HG02678 (cell line): ENCODE data around the gene EXOC8.
"Not testable (repeated sequence)": the region's sequence is repeated elsewhere in the genome, so short reads cannot be mapped to it uniquely, and the experiment has no call there.

Experiments
- ATAC-seq: cut with Tn5 transposase; IDR thresholded peaks from one replicate; pipeline ENCODE4 v1.9.1; 2021; ENCODE audit warnings: mild to moderate bottlenecking, moderate library complexity; ENCODE audit not compliant: unreplicated experiment

Gene EXOC8

DNA sequence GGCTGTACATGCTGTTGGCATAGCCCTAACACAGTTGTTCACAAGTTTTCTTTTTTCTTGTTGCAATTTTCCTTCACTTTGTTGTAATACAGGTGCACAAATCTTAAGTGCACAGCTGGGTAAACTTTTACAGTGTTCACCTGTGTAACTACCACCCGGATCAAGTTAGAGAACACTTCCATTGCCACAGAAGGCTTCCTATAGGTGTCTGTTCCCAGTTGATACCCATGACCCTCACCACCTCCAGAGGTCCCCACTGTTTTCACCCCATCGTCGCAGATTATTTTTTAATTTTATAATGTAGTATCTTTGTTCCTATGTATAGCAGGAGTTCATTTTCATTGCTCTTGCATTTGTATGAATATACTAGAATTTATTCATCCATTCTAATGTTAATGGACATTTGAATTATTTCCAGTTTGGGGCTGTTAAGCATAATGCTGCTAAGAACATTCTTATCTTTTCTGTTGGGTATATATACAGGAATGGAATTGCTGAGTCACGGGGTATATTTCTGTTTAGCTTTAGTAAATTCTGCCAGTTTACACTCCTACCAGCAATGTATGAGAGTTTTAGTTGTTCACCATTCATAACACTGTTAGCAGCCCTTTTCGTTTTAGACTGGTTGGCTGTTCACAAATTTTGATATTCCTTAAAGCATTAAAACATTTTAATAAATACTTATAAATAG is 16.8 kb upstream of the EXOC8 start:
- ATAC-seq: no peak

DNA sequence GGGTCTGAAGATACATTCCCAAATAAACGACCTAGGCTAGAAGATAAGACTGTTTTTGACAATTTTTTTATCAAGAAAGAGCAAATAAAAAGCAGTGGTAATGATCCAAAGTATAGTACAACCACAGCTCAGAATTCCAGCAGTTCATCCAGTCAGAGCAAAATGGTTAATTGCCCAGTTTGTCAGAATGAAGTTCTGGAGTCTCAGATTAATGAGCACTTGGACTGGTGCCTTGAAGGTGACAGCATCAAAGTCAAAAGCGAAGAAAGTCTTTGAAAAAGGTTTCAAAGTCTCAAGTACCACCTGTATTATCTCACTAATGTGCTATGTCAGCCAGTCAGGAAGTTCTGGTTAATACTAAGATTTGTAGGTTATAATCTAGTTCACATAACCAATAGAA is 15.4 kb upstream of the EXOC8 start:
- no peak for ATAC-seq

DNA sequence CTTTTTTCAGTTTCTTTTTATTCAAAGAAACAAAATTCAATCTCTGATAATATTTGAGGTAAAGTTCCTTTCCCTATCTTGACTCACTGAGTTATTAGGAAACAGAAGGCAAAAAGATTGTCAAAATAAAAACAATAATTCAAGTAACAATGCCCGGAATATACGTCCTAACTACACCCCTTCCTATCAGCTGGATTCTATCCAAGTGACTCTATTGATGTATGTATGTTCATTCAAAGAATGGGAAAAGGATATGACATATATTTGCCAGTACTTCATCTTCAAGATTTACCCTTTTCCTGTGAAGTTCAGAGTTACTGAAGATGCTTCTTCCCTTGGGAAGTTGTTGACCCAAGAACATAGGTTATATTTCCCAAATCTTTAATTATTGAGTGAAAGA is 14.2 kb upstream of the EXOC8 start:
- no peak for ATAC-seq

DNA sequence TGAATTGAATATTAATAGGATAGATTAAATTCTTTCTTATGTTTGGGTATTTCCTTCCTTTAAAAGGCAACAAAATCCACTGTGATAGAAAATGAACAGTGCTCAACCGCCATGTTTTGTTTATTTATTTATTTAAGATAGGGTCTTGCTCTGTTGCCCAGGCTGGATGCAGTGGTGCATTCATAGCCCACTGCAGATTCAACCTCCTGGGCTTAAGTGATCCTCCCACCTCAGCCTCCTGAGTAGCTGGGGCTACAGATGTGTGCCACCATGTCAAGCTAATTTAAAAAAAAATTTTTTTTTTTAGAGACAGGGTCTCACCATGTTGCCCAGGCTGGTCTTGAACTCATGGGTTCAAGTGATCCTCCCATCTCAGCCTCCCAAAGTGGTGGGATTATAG is 11.2 kb upstream of the EXOC8 start:
- ATAC-seq: not testable (repeated sequence)

DNA sequence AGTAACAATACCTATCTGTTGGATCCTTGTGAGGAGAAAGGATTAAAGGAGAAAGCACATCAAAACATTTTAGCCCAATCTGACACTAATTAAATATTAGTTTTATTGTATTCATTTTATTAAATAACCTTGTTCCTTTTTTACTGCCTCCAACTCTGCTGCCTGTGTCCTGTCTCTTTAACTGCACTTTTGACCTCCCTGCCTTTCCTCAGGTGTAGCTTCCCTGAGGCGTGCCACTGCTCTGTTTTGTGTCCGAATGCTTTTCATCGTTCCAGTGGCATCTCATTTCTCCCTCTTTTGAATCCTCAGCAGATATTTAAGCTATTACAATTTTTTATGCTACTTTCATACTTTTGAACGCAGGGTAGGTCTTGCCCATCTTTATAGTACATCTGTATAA is 10.8 kb upstream of the EXOC8 start:
- ATAC-seq: no peak

DNA sequence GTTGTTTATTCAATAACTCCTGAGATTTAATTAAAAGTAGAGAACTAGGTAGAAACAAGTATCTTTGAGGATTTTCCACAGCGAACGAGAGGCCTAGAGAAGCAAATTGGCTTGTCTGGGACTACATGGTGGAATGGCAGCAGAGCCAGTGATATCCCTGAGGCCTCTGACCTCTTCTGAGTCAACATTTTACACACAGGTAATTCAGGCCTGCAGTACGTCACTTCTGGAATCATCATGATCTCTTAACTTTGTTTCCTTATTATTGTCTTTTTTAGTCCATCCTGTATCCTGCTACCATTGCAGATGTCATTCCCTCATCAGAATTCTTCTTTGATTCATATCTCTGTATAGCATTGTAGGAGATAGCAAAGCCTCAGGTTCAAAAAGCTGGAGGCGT is 10.3 kb upstream of the EXOC8 start:
- no peak for ATAC-seq

DNA sequence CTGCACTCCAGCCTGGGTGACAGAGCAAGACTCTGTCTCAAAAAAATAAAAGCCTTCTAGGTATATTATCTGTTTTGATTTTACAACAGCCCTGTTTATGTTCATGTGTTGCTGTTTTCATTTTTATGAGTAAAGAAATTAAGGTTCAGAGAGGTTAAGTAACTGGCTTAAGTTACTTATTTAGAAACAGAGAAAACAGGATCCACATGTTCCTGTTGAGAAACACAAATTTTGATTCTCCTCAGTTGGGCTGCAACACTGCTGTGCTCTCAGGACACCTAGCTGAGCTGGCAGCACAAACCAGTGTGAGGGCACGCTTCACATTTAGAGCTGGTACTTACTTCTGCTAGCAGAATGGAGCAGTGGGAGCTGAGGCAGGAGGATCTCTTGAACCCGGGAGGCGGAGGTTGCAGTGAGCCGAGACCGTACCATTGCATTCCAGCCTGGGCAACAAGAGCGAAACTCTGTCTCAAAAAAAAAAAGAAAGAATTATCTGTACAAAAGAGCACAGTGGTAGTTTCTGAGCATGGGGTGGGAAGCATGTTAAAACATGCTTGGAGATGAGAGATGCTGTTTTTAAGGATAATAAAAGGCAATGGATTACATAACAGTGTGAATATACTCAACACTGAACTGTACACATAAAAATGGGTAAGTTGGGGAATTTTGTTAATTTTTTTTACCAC is 2.8 kb upstream of the EXOC8 start:
- no peak for ATAC-seq

DNA sequence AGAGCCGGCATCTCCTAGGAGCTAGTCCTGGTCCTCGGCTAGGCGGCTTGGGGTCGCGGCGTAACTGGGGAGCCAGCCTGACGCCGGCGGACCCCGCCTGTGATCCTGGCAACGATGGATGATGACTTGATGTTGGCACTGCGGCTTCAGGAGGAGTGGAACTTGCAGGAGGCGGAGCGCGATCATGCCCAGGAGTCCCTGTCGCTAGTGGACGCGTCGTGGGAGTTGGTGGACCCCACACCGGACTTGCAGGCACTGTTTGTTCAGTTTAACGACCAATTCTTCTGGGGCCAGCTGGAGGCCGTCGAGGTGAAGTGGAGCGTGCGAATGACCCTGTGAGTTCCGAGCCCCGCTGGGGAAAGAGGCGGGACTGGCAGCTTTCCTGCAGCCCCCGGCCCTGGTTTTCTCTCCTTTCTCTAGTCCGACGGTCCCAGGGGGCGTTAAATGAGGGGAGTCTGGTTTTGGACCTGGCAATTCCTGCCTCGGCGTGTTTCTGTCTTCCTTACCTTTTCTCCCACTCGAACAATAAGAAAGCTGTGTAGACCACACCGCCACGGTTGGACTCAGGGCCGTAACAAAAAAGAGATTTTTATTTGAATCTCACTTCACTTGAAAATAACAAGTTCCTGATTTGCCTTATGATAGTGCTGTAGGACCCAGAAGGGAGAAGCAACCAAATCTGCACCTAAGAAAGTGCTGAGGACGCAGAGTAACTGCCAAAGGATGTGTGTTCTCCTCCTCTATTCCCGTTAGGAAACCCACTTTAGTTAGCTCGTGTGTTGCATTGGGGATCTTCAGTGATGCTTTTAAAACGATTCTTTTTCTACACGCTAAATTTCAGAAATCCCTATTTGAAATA is 847 bp upstream of the EXOC8 start, which contains the start of gene SPRTN:
Gene SPRTN (plus strand): TSS at position 24 of the 859 bp plus-strand sequence. CDS start 91 bp downstream, at position 115.
- ATAC-seq: peak; percentile 11

DNA sequence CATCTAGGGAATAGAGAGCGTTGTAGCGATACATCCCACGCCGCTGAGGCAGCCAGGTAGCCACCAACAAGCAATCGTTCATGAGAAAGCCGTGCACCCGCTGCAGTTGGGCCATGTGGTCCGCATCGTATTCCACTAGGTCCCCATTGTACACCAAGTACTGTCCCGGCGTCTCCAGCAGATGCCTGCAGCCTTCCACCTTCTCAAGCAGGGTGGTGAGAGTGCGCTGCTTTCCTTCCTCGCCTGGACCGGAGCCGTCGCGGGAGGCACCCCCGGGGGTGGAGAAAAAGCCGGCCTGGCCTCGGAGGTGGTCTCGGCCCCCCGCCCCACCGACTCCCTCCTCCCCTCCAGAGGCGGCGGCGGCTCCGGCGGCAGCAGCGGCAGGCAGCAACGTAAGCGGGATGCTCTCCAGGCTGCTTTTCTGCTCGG is 595 bp downstream of the EXOC8 start:
- ATAC-seq: peak; percentile 8

DNA sequence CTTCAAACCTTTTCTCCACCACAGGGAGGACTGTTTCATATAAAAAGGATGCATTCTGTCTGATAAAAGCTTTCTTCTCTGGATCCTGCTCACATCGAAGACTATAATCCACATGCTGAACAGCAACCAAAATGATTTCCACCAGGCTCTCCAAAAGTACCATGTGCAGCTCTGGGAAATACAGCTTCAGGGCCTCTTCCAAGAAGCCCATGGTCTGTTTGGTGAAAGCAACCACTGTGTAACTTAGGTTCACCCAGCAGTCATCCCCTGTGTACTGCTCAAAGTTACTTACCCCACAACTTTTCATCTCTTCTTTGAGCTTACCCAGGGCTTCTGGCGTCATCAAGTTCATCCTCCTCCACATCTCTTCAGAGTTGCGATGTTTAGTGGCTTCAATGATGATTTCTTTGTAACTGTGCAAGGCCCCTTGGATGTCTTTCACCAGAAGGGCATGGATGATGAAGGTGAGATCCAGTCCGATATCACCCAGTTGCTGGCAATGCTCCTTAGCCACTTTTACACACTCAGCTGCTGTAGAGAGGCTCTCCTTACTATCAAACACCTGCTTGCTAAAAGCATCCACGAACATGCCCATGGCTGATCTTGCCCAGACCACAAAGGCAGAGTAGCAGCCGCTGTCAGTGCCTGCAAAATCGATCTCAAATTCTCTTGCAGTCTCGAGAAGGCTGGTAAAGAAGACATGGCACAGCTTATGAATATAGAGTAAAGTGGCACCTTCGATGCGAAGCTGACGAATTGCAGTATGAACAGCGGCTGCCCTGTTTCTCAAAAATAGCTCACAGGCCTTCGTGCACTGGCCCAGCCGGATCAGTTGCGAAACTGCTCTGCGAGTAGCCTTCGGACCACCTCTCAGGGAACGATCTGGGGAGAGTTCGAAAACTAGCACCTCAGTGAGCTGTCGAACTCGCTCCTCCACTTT is 1.7 kb downstream of the EXOC8 start:
- ATAC-seq: no peak

DNA sequence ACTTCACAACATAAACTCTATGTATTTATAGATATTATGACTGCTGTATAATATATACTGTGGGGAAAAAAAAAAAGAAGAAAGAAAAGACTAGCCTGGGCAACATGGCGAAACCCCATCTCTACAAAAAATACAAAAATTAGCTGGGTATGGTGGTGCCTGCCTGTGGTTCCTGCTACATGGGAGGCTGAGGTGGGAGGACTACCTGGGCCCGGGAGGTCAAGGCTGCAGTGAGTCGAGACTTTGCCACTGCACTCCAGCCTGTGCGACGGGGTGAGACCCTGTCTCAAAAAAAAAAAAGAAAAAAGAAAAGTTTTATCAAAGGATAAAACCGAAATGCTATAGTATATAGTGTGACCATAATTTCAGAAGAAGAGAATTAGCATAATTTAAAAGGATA is 2.7 kb downstream of the EXOC8 start:
- no peak for ATAC-seq

DNA sequence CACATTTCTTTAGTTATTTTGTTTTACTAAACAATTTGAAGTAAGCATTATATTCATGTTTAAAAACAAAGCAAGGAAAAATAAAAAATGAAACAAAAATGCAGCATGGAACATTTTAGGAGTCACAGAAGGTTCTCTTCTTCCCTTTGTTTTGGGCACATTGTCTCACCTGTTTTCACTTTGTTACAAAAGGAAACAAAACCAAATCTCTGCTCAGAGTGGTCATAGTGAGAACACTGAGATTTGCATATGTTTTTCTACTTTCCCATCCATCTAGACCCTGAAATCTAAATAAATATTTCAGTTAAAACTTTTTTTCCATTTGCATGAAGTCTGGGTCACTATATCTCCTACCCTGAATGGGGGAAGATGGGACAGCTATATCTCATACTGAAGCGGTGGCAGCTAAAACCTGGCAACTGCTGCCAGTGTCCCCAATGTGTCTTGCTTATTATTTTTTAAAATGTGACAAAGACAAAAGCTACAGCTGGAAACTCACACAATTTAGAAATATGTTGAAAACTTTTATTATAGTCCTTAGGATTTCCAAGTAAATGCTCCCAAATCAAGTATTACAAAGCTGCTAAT is 3.5 kb downstream of the EXOC8 start:
- peak; percentile 24 for ATAC-seq

DNA sequence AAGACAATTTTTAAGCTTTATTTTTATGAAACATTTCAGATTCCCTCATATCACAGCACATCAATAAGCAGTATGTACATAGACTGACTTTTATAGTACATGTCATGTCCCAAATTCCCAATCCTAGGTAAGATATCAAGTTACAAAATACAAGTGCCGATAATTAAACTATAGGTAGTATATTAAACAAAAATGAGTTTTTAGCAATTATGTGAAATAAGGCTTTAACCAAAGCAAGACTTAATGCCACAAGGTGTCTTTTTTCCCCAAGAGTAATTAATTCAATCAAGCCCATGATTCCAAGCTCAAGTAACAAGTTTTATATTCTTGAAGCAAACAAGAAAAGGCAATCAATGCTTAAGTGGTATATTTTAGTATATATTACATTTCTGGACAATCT is 4.9 kb downstream of the EXOC8 start:
- no peak for ATAC-seq

DNA sequence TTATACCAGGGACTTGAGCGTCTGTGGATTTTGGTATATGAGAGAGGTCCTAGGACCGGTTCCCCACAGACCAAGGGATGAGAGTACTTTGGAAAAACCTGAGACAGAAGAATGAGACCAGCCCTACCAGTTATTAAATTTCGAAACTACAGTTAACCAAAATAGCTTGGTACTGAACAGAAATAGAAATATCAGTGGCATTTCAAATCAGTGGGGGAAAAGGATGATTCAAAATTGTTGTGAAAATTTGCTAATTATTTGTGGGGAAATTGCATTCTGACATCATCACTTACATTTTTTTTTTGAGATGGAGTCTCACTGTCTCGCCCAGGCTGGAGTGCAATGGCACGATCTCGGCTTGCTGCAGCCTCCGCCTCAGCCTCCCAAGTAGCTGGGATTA is 8.2 kb downstream of the EXOC8 start:
- no peak for ATAC-seq

DNA sequence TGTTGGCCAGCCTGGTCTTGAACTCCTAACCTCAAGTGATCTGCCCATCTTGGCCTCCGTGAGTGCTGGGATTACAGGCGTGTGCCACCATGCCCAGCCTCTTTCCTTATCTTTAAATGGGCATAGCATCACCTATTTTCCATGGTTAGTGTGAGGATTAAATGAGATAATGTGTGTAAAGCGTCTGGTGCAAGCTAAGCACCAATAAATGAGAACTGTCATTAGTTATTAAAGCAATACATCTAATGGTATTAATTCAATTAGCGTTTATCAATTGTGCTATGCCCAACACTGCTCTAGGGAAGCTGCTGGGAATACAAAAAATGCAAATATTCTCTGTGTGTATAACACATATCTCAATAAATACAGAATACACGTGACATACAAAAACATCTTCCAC is 10.0 kb downstream of the EXOC8 start:
- no peak for ATAC-seq

DNA sequence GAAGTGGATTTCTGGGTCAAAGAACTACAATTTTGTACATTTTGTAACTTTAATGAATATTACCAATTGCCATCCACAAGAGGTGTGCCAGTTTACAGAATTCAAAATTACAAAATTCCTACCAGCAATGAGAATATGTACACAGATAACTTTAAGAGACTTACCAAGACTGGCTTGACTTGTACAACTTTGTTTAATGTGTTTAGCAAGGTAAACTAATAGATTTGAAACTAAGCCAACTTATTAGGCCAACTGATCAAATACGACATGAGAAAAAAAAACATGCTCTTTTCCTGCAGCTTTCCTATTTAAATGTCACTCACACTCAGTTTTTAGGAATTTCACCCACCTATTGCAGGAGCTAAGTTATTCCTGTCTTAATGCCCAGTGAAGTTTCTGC is 11.4 kb downstream of the EXOC8 start:
- no peak for ATAC-seq

DNA sequence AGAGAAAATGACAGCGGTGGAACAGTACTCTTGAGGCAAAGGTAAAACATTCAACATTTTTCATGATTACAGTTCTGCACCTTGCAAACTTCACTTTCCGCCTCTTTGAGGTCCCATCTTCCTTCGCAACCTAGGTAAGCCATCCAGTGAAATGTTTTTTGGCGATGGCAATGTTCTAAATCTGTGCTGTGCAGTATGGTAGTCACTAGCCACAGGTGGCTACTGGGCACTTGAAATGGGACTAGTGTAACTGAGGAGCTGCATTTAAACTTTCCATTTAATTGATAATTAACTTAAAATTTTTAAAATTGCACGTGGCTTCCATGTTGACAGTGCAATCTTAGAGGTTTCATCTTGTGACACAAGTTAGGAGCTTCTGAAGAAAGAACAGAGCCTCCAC is 13.0 kb downstream of the EXOC8 start:
- ATAC-seq: no peak

DNA sequence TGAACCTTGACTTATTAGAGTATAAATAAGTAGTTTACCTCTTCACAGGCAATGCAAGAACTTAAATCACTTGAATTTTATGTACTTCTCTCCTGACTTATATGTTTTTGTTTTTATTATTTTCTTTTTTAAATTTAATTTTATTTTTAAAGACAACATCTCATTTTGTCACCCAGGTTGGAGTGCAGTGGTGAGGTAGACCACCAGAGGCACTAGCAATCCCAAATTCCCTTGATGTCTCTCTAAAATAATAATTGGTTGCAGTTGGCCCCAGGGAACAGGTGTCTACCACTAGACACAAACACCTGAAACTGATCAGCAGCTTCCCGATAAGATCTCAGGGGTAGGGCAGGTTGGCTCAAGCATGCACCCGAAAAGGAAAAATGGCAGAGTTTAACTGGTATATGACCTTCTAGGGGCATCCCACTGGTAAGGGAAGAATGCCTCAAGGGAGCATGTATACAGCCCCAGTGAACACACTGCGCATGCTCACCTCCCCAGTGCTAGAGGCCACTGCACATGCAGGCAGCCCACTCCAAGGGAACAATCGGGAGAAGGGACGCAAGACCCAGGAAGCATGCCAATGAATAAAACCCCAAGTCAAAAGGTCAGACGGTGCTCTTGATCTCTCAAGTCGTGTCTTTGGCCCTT is 14.6 kb downstream of the EXOC8 start:
- no peak for ATAC-seq

DNA sequence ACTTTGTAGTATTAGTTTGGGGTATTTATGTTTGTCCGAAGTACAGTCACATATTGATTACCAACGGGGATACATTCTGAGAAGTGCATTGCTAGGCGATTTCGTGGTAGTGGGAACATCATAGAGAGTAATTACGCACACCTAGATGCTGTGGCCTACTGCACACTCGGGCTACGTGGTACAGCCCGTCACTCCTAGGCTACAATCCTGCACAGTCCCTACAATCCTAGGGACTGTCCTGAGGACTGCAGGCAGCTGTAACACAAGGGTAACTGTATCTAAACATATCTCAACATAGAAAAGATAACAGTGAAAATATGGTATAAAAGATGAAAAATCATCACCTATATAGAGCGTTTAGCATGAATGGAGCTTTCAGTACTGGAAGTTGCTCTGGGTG is 18.6 kb downstream of the EXOC8 start:
- ATAC-seq: no peak

DNA sequence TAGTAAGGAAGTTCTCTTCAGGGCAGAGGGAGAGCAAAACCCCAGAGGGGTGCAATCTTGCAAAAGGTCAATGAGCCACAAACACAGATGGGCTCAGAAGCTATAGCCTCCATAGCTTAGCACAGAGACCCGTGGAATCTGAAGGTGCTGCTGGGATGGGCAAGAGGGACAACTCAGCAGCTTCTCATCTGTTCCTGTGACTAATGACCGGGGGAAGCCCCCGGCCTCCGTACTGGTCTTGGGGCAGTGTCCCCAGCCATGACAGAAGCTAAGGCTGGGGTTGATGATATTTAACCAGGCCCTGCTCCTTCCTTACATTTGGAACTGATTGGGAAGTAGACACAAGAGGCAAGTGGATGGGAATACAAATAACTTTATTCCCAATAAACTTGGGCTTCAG is 19.1 kb downstream of the EXOC8 start:
- ATAC-seq: no peak
